Measurements from ENCODE around the gene HSF5. TPM values are rescaled to one million over a fixed set of nuclear protein-coding genes. Genes with fewer than 3 reads are reported as not detected.

HSF5 gene
- total and polyA plus RNA-seq, 4 donors, result 0.09 to 0.17 TPM; not detected in 2

DNA sequence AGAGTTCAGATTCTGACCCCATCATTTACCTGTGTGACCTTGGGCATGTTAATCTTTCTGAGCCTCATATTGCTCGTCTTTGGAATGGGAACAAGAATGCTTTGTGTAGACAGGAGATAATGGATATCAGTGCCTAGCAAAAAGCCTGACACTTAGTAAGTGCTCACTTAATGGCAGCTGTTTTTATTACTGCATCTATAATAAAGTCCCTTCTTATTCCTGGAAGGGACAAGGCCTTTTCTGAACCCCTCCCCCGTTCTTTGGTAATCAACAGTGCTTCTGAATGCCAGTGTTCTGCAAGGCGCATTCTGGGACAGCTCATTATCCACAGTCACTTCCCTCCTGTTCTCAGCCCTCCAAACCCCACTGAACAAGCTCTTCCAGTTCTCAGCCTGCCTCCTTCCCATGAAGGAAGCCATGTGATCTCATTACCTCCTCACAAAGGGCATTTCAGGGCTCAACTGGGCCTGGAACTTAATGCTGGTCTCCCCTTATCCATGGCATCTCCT, 111.1 kb downstream of the HSF5 start:
- TF ChIP-seq GABPA (IDR thresholded peaks at IDR 0.05 in 1 of 2, conservative IDR thresholded peaks at IDR 0.05 in 1 of 2) (no peak), FOXA2 (IDR thresholded peaks at IDR 0.05) (no peak), NR2F2 (IDR thresholded peaks at IDR 0.05) (no peak), ATF3 (IDR thresholded peaks at IDR 0.05) (no peak), JUND (IDR thresholded peaks at IDR 0.05) (no peak), EGR1 (IDR thresholded peaks at IDR 0.05; ENCODE audit: low read depth in 2 of 2) (no peak), SP1 (IDR thresholded peaks at IDR 0.05) (no peak)
- TF ChIP-seq, protein P1, sequence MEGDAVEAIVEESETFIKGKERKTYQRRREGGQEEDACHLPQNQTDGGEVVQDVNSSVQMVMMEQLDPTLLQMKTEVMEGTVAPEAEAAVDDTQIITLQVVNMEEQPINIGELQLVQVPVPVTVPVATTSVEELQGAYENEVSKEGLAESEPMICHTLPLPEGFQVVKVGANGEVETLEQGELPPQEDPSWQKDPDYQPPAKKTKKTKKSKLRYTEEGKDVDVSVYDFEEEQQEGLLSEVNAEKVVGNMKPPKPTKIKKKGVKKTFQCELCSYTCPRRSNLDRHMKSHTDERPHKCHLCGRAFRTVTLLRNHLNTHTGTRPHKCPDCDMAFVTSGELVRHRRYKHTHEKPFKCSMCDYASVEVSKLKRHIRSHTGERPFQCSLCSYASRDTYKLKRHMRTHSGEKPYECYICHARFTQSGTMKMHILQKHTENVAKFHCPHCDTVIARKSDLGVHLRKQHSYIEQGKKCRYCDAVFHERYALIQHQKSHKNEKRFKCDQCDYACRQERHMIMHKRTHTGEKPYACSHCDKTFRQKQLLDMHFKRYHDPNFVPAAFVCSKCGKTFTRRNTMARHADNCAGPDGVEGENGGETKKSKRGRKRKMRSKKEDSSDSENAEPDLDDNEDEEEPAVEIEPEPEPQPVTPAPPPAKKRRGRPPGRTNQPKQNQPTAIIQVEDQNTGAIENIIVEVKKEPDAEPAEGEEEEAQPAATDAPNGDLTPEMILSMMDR (IDR thresholded peaks at IDR 0.05; ENCODE audit: low read depth, low read length, missing input control), result no peak
- TF ChIP-seq, protein P2, sequence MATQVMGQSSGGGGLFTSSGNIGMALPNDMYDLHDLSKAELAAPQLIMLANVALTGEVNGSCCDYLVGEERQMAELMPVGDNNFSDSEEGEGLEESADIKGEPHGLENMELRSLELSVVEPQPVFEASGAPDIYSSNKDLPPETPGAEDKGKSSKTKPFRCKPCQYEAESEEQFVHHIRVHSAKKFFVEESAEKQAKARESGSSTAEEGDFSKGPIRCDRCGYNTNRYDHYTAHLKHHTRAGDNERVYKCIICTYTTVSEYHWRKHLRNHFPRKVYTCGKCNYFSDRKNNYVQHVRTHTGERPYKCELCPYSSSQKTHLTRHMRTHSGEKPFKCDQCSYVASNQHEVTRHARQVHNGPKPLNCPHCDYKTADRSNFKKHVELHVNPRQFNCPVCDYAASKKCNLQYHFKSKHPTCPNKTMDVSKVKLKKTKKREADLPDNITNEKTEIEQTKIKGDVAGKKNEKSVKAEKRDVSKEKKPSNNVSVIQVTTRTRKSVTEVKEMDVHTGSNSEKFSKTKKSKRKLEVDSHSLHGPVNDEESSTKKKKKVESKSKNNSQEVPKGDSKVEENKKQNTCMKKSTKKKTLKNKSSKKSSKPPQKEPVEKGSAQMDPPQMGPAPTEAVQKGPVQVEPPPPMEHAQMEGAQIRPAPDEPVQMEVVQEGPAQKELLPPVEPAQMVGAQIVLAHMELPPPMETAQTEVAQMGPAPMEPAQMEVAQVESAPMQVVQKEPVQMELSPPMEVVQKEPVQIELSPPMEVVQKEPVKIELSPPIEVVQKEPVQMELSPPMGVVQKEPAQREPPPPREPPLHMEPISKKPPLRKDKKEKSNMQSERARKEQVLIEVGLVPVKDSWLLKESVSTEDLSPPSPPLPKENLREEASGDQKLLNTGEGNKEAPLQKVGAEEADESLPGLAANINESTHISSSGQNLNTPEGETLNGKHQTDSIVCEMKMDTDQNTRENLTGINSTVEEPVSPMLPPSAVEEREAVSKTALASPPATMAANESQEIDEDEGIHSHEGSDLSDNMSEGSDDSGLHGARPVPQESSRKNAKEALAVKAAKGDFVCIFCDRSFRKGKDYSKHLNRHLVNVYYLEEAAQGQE (IDR thresholded peaks at IDR 0.05), result no peak
- Histone ChIP-seq H3K4me1 (ENCODE audit: control insufficient read depth in 4 of 4, insufficient read depth in 4 of 4, low read length in 3 of 4) (peaks cover 8 to 41% (median 27%) of the 10 kb centered on the region in 4 donors), H3K9ac (ENCODE audit: low read depth in 1 of 2, low read length in 2 of 2) (no peak overlapping the region), H3K27ac (ENCODE audit: low read depth in 1 of 2, low read length in 2 of 2) (no peak overlapping the region), H3K9me3 (ENCODE audit: control insufficient read depth in 4 of 4, low read length in 3 of 4) (no peaks in the 10 kb centered on the region), H3K4me3 (ENCODE audit: low read depth in 1 of 3, low read length in 3 of 3) (no peak overlapping the region), H3K36me3 (ENCODE audit: control insufficient read depth in 4 of 4, insufficient read depth in 3 of 4, low read depth in 1 of 4, low read length in 3 of 4) (no peaks in the 10 kb centered on the region), H3K27me3 (ENCODE audit: control insufficient read depth in 4 of 4, insufficient read depth in 4 of 4, low read length in 3 of 4) (no peaks in the 10 kb centered on the region)
- WGBS, result 72% methylated on average over 3 of the region's 3 CpGs
- DNase-seq (ENCODE audit: low spot score), result no peak

DNA sequence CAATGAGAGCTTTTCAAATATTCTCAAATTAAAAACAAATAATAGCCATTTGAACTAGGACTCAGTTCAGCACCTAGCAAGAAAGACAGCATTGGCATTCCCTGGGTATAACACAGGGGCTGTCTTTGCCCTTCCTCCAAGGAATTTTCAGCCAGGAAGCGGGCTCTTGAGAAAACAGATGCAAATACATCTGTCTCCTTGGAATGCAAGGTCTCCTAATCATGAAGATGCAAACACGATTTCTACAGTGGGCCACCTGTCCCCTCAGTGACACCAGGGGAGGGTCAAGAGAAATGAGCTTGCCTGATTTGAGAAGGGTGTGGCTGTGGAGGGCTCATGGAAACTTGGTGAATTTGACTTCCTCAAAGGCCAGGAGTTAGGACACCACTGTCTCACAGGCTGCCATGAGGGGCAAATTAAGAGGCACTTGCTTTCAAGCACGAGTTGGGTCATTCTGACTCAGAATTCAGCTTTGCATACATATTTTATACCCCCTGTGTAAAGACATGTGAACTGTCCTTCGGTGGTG, 111.7 kb downstream of the HSF5 start:
- no peak overlapping the region for H3K27ac ChIP-seq (ENCODE audit: low read depth in 1 of 2, low read length in 2 of 2)
- H3K4me1 ChIP-seq (ENCODE audit: control insufficient read depth in 4 of 4, insufficient read depth in 4 of 4, low read length in 3 of 4), result peaks cover 6 to 35% (median 21%) of the 10 kb centered on the region in 4 donors
- H3K9ac ChIP-seq (ENCODE audit: low read depth in 1 of 2, low read length in 2 of 2), result no peak overlapping the region
- no peaks in the 10 kb centered on the region for H3K36me3 ChIP-seq (ENCODE audit: control insufficient read depth in 4 of 4, insufficient read depth in 3 of 4, low read depth in 1 of 4, low read length in 3 of 4)
- no peak overlapping the region for H3K4me3 ChIP-seq (ENCODE audit: low read depth in 1 of 3, low read length in 3 of 3)
- 82% methylated on average over 4 of the region's 4 CpGs for WGBS
- no peaks in the 10 kb centered on the region for H3K9me3 ChIP-seq (ENCODE audit: control insufficient read depth in 4 of 4, low read length in 3 of 4)
- no peaks in the 10 kb centered on the region for H3K27me3 ChIP-seq (ENCODE audit: control insufficient read depth in 4 of 4, insufficient read depth in 4 of 4, low read length in 3 of 4)
- DNase-seq (ENCODE audit: low spot score), result no peak
- TF ChIP-seq HNF4A (conservative IDR thresholded peaks at IDR 0.05) (no peak), RAD21 (IDR thresholded peaks at IDR 0.05) (no peak), HNF4G (IDR thresholded peaks at IDR 0.05) (no peak), GABPA (IDR thresholded peaks at IDR 0.05 in 1 of 2, conservative IDR thresholded peaks at IDR 0.05 in 1 of 2) (no peak), EGR1 (IDR thresholded peaks at IDR 0.05; ENCODE audit: low read depth in 2 of 2) (no peak), YY1 (IDR thresholded peaks at IDR 0.05) (no peak), ZBTB33 (IDR thresholded peaks at IDR 0.05) (no peak), MAX (IDR thresholded peaks at IDR 0.05) (no peak), ATF3 (IDR thresholded peaks at IDR 0.05) (no peak), JUND (IDR thresholded peaks at IDR 0.05) (no peak), NR2F2 (IDR thresholded peaks at IDR 0.05) (no peak), TAF1 (conservative IDR thresholded peaks at IDR 0.05) (no peak), SP1 (IDR thresholded peaks at IDR 0.05) (no peak)
- TF ChIP-seq, protein P1 (IDR thresholded peaks at IDR 0.05; ENCODE audit: low read depth, low read length, missing input control), result no peak
- TF ChIP-seq, protein P2 (IDR thresholded peaks at IDR 0.05), result no peak

Measured in liver (tissue), 9 donors.